GM13977 (cell line): ENCODE measurements around the gene CRYGC.
"Not testable (repeated sequence)": the region's sequence is repeated elsewhere in the genome, so short reads cannot be mapped to it uniquely, and the experiment has no call there.

ENCODE experiments used
- DNase-seq: peaks from one replicate; pipeline ENCODE4 v3.0.0; 2012; ENCODE audit warnings: low spot score
- in situ Hi-C: fragments of 300-500 bp; cut with MboI; formaldehyde crosslinking; loops from one replicate; pipeline ENCODE4 v1.12.0; 2022; ENCODE audit warnings: low sequenced_read_pairs, low pct_unique_long_range_greater_than_20kb, mixed read lengths, inconsistent platforms; ENCODE audit not compliant: unreplicated experiment
- TF ChIP-seq, protein P1 (sequence below): IDR thresholded peaks from 2 replicates; pipeline ENCODE4 v1.5.1; 2012; ENCODE audit warnings: mild to moderate bottlenecking, control low read depth; ENCODE audit not compliant: insufficient read depth; ENCODE audit errors: extremely low read depth, missing control alignments

CRYGC gene

DNA sequence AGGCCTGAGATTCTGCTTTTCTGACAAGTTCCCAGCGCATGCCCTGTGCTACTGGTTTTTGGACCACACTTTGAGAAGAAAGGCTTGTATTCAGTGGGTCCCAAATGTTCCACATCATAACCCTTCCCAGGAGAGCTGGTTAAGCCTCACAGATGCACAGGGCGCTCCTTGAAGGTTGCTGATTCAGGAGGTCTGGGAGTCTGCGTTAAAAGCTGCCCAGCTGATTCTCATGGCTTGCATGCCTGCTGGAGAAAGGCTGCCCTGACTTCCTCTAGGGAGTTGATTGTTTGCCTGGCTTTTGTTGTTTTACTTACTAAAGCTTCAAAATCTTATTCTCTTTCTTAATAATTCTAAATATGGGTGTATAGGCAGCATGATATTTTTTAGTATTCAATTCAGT is 26.0 kb downstream of the CRYGC start:
- no peak for DNase-seq
- in situ Hi-C loops, result no loop called here
- TF ChIP-seq, protein P1, sequence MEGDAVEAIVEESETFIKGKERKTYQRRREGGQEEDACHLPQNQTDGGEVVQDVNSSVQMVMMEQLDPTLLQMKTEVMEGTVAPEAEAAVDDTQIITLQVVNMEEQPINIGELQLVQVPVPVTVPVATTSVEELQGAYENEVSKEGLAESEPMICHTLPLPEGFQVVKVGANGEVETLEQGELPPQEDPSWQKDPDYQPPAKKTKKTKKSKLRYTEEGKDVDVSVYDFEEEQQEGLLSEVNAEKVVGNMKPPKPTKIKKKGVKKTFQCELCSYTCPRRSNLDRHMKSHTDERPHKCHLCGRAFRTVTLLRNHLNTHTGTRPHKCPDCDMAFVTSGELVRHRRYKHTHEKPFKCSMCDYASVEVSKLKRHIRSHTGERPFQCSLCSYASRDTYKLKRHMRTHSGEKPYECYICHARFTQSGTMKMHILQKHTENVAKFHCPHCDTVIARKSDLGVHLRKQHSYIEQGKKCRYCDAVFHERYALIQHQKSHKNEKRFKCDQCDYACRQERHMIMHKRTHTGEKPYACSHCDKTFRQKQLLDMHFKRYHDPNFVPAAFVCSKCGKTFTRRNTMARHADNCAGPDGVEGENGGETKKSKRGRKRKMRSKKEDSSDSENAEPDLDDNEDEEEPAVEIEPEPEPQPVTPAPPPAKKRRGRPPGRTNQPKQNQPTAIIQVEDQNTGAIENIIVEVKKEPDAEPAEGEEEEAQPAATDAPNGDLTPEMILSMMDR, result no peak

DNA sequence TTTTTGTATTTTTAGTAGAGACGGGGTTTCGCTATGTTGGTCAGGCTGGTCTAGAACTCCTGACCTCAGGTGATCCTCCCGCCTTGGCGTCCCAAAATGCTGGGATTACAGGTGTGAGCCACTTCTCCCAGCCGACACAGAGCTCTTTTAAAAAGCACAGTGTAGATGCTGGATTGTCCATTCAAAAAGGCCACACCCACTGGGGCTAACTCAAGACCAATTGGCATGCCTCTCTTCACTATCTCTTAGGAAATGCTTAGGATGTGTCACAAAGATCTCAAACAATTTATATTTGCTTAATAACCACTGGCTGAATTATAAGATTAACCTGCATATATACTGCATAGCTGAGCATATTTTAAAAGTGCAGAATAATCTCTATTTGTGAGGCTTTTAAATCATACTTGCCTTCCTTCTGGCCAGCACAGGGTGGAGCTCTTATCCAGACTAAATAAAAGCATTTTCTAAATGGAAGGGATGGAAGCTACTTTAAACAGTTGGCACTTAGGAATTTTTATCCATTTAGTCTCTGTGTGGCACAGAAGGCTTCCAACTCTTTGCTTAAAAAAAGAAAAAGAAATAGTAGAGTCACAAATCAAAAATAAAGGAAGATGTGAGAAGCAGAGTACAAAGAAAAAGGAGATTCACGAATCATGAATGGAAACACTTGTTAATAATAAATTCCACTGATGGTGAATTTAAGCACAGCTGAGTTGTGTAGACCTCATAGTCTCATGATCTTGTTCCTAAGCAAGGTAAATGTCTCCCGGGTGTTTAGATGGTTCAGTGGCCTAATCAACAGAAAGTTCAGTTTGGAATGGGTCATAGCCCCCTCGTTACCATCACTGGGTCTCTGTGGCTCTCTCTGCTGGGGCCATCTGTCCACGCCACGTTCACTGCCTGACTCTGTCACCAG is 27.7 kb downstream of the CRYGC start:
- no peak for DNase-seq
- TF ChIP-seq, protein P1, result peak; percentile 15
- in situ Hi-C loops, result no loop called here

DNA sequence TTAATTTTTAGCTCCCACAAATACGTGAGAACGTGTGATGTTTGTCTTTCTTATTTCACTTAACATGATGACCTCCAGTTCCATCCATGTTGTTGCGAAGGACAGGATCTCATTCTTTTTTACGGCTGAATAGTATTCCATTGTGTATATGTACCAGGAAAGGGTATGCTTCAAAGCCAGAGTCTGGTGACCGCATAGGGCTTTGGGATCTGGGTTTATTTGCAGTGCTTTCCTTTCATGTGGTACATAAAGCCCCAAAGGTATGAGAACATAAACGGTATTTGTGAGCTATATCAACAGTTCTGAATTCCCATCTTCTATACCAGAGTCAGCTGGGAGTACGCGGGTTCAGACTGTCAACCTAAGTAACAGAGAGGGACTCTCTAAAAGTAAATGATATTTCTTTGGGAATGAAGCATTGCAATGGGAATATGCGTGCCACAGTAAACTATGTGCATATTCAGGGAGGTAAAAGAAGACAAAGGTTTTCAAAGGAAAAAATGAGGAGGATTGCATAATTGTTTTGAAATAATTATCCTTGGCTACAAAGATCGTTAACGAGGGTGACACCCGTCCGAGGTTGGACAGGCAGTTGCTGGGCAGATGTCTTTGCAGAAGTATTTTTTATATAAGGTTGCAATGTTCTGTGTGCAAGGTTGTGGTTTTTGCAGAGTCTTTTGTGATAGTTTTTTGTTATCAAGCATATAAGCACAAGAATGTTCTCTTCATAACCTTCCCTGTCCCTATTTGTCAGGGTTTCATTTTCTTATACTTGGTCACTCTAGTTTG is 29.8 kb downstream of the CRYGC start:
- in situ Hi-C loops, result no loop called here
- TF ChIP-seq, protein P1, result no peak
- no peak for DNase-seq

DNA sequence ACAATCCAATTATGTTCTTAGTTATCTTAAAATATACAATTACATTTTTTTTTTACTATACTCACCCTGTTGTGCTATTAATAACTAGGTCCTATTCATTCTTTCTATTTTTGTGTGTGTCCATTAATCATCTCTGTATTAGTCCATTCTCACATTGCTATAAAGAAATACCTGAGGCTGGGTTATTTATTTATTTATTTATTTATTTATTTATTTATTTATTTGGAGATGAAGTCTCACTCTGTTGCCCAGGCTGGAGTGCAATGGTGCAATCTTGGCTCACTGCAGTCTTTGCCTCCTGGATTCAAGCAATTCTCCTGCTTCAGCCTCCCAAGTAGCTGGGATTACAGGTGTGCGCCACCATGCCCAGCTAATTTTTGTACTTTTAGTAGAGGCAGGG is 30.9 kb downstream of the CRYGC start:
- DNase-seq, in situ Hi-C loops: not testable (repeated sequence)

DNA sequence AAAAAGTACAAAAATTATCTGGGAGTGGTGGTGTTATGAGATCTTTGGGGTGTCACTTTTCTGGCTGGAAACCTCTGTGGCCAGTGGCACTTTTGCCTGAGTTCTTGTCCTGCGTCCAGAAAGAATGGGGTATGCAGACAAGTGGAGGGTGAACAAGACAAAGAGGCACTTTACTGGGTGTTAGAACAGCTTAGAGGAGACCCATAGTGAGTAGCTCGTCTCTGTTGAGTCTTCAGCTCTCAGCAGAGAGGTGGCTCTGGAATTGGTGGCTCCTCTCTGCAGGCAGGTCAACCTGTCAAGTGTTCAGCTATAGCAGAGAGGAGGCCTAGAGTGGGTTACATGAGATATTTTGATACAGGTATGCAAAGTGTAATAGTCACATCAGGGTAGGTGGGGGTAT is 31.4 kb downstream of the CRYGC start:
- in situ Hi-C loops, result no loop called here
- TF ChIP-seq, protein P1, result no peak

DNA sequence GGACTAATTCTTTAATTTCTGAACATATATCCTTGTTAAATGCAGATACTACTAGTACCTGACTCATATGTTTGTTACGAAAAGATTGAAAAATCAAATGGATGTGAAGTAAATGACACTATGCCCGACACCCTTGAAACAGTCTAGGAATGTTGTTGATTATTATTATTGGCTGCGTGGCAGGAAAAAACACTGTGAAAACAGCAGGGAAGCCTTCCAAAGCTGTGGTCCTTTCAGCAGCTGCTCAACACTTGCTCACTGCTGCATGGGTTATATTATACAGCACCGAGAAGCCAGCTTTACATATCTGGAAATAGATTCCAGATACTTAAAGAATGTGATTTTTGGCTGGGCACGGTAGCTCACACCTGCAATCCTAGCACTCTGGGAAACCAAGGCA is 31.8 kb downstream of the CRYGC start:
- DNase-seq, result no peak
- in situ Hi-C loops, result no loop called here
- TF ChIP-seq, protein P1, result no peak

More for the DNA sequence above, 31.4 kb downstream of the CRYGC start:
- no peak for DNase-seq

DNA sequence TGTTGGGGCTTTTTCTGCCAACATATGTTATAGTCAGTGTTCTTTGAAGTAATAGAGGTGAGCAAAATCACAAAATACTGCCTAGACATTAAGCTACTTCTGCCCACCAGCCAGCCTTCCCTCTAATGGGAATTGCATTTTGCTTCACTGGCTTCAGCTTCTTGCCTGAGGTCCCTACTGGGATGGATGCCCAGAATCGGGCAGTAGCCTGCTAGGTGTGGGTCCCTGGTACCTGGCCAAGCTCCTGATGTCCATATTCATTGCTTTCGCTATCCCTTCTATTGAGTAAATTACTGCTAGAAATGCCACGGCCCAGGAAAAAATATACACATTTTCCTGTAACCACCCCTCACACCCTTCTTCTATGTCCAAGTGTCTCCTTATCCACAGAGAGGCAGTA is 32.3 kb downstream of the CRYGC start:
- TF ChIP-seq, protein P1, result no peak
- no peak for DNase-seq
- in situ Hi-C loops, result no loop called here
